GM12864 (cell line): ENCODE data around the gene NDUFA1.
"Not testable (repeated sequence)": the region's sequence is repeated elsewhere in the genome, so short reads cannot be mapped to it uniquely, and the experiment has no call there.

Experiments
- DNase-seq: peaks from one replicate; pipeline ENCODE4 v3.0.0-alpha.2; 2011; ENCODE audit warnings: low read depth
- H3K4me3 ChIP-seq: 2 replicates; pipeline ENCODE4 v1.5.1; 2011; ENCODE audit warnings: mild to moderate bottlenecking, low read depth, low read length, control low read depth
- TF ChIP-seq, protein P1 (sequence below): IDR thresholded peaks from 2 replicates; pipeline ENCODE4 v1.5.1; 2011; ENCODE audit warnings: low read depth, mild to moderate bottlenecking, moderate library complexity, low read length, control low read depth, inconsistent platforms; ENCODE audit errors: missing control alignments

The NDUFA1 gene

GRCh38 chrX:119916310-119916709, 44.7 kb downstream of the NDUFA1 start:
- TF ChIP-seq, protein P1, sequence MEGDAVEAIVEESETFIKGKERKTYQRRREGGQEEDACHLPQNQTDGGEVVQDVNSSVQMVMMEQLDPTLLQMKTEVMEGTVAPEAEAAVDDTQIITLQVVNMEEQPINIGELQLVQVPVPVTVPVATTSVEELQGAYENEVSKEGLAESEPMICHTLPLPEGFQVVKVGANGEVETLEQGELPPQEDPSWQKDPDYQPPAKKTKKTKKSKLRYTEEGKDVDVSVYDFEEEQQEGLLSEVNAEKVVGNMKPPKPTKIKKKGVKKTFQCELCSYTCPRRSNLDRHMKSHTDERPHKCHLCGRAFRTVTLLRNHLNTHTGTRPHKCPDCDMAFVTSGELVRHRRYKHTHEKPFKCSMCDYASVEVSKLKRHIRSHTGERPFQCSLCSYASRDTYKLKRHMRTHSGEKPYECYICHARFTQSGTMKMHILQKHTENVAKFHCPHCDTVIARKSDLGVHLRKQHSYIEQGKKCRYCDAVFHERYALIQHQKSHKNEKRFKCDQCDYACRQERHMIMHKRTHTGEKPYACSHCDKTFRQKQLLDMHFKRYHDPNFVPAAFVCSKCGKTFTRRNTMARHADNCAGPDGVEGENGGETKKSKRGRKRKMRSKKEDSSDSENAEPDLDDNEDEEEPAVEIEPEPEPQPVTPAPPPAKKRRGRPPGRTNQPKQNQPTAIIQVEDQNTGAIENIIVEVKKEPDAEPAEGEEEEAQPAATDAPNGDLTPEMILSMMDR, result no peak
- no peak for DNase-seq
- H3K4me3 ChIP-seq, result no peak overlapping the region

GRCh38 chrX:119917877-119918276, 46.2 kb downstream of the NDUFA1 start:
- no peak overlapping the region for H3K4me3 ChIP-seq
- DNase-seq, result no peak
- TF ChIP-seq, protein P1, result no peak

- no peak overlapping the region for H3K4me3 ChIP-seq
- no peak for DNase-seq
- TF ChIP-seq, protein P1, result no peak
Observed at GRCh38 chrX:119919835-119920585, 48.4 kb downstream of the NDUFA1 start.

GRCh38 chrX:119922391-119922790, 50.8 kb downstream of the NDUFA1 start:
- not testable (repeated sequence) for H3K4me3 ChIP-seq

More at GRCh38 chrX:119922391-119922790, 50.8 kb downstream of the NDUFA1 start:
- DNase-seq, result not testable (repeated sequence)
